GM12872 (cell line): ENCODE measurements around the gene PCDHGB2.

ENCODE experiments used
- CTCF ChIP-seq: IDR thresholded peaks from 3 replicates; pipeline ENCODE4 v1.5.1; 2011; ENCODE audit warnings: low read depth, mild to moderate bottlenecking, low read length, moderate library complexity; ENCODE audit not compliant: insufficient read depth

PCDHGB2 gene

DNA sequence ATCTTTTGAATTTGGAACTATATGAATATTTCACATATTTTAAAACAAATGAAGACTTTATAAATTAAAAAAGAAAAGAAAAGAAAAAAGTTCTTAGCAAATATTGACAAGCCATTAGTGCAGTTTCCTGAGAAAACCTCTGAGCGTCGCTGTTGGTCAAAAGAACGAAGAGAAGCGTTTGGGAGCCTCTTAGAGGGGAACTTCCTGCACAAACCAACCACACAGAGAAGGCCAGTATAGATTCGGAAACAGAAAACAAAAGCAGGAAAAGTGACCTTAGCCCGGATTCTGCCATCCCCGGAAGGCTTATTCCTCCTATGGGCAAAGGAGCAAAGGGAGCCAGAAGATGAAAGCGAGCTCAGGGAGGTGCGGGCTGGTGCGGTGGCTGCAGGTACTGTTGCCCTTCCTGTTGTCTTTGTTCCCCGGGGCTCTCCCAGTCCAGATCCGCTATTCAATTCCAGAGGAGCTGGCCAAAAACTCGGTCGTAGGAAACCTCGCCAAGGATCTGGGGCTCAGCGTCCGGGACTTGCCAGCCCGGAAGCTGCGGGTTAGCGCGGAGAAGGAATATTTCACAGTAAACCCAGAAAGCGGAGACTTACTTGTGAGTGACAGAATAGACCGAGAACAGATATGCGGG, at the start of gene PCDHGB2:
PCDHGB2 (plus strand) TSS at position 205 of the 637 bp plus-strand sequence; CDS start at position 347, 142 bp downstream.
- peak; percentile 72 for TF ChIP-seq CTCF

GRCh38 chr5:141313711-141314110, 46.1 kb upstream of the PCDHGB2 start:
- TF ChIP-seq CTCF, result no peak

DNA sequence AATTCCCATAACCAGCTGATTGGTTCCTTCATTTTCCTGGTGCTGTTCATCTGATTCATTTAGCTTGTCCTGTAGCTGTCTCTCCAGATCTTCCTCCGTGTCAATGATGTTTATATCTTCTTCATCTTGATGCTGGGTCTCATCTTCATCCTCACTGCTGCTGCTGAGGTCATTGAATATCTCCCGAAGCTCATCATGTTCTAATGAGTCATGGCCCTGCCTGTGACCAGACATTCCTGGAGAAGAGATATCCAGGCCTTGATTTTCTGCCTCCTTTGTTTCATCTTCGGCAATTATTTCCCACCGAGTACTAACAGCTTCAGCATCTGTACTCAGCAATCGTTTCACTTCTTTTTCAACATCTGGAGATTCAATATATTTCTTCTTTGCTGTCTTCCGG, 40.6 kb upstream of the PCDHGB2 start:
- TF ChIP-seq CTCF, result no peak

GRCh38 chr5:141319699-141320098, 40.1 kb upstream of the PCDHGB2 start:
- no peak for TF ChIP-seq CTCF

DNA sequence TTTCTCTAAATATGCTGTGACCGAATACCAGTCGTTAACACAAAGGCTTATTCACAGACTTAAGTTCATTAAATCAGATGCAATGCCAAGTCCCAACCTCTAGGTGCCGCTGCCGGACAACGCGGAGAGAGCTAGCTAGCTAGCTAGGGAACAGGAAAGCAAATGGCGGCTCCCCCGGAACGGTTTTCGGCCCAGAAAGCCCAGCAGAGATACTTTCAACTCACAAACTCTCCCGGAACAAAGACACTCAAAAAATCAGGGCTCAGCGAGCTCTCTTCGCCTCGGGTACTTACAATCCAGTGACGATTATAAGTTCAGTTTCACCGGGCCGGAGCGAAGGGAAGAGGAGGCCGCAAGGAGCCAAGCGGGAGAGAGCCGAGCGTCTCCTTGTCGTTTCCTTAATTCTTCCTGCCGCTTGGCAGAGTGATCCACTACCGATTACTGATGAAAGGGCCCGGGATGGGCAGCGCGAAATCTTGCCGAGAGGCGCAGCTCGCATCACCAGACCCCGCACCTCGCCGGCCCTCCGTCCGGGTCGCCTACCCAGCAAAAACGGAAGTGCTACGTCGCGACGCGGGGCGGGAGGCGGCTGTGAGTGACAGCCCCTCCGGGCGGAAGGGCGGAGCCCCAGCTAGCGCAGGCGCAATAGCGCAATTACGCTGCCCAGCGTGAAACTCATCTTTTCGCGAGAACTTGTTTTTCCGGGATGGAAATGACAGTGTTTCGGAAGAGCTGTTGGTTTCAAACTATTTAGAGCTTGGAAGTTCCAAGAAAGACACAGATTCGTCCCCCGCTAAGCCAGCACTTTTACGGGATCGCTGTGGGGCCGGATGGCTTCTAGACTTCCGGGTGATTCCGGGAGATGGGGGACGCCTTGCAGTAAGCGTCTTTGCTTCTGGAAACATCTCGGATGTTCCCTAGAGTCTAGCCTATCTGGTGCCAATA, 39.3 kb upstream of the PCDHGB2 start, which contains the start of gene TAF7:
TAF7 (minus strand) TSS at position 560 of the 945 bp plus-strand sequence. CDS start 740 bp downstream, outside the sequence.
- peak; percentile 88 for TF ChIP-seq CTCF

GRCh38 chr5:141322261-141322660, 37.5 kb upstream of the PCDHGB2 start:
- no peak for TF ChIP-seq CTCF

DNA sequence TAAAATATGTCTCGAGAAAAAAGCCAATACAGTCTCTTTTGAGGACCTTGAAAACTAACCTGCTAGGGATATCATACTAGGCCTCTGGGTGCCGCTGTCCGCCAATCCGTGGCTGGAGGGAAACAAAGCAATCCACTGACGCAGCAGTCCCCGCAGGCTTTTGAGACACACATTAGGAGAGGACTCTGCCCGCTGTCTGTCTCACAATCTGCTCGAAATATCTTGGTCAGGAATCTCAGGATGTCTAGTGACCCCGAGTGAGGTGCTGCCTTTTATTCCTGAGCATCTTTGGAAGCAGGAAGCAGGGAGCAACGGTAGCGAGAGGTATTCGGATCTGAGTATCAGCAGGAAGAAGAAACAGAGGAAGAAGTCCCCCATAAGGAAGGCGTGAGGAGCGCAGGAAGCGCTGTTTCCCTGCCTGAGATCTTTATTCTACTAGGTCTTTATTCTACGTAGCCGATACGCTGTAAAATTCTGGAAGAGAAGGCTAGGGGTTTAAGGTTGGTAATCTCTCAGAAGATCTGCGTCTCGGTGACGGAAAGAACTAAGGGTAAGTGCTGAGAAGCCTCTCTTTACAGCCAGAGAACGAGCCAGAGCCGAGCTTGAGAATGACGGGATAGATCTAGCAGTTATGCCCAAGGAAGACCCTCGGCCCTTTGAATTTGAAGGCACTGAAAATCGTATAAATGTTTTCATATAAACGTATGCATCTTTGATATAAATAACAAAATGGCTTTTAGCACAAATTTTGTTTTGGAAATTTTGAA, 33.5 kb upstream of the PCDHGB2 start:
- peak; percentile 61; the same call in 2 of the 3 replicates for TF ChIP-seq CTCF
